Activated CD4-positive, alpha-beta T cell treated with anti-CD3 and anti-CD28 coated beads, Interleukin-2, Interleukin-4, amounts not matched to agents 100 ng/mL and 50 ng/mL, durations not matched to agents 16 hours and 8 hours (primary cell): ENCODE measurements around the gene LPXN.

Experiments used
- DNase-seq: peaks from one replicate; pipeline ENCODE4 v3.0.0-alpha.2; 2020; ENCODE audit warnings: low spot score

The LPXN gene

GRCh38 chr11:58524232-58525036 lies 51.2 kb downstream of the LPXN start:
- DNase-seq, result peak; percentile 68

- DNase-seq, result peak; percentile 13
These were observed 61.8 kb downstream of the LPXN start for GRCh38 chr11:58513747-58514367.

- DNase-seq, result no peak
These were observed 64.0 kb downstream of the LPXN start for GRCh38 chr11:58511636-58512035.

GRCh38 chr11:58509748-58510147 lies 65.9 kb downstream of the LPXN start:
- no peak for DNase-seq

GRCh38 chr11:58508814-58509213 lies 66.8 kb downstream of the LPXN start:
- no peak for DNase-seq

- DNase-seq, result no peak
These were observed 67.7 kb downstream of the LPXN start, which contains the start of gene OR5B21 for GRCh38 chr11:58508005-58508404. Gene OR5B21, minus strand, starts transcription at chr11:58508105. Its CDS starts 0 bp downstream, at chr11:58508105.

- DNase-seq, result no peak
These were observed 68.3 kb downstream of the LPXN start for GRCh38 chr11:58507355-58507754.

- DNase-seq, result no peak
These were observed 68.7 kb downstream of the LPXN start for GRCh38 chr11:58506935-58507334.

- DNase-seq, result peak; percentile 2
These were observed 69.8 kb downstream of the LPXN start for GRCh38 chr11:58505849-58506248.

GRCh38 chr11:58504232-58504631 lies 71.4 kb downstream of the LPXN start:
- no peak for DNase-seq

- DNase-seq, result no peak
These were observed 72.2 kb downstream of the LPXN start for GRCh38 chr11:58503361-58503856.

GRCh38 chr11:58502004-58502403 lies 73.7 kb downstream of the LPXN start:
- DNase-seq, result no peak

GRCh38 chr11:58498464-58498863 lies 77.2 kb downstream of the LPXN start:
- DNase-seq, result no peak

GRCh38 chr11:58497951-58498350 lies 77.7 kb downstream of the LPXN start:
- DNase-seq, result no peak

GRCh38 chr11:58495906-58496305 lies 79.8 kb downstream of the LPXN start:
- no peak for DNase-seq

- no peak for DNase-seq
These were observed 81.6 kb downstream of the LPXN start for GRCh38 chr11:58494101-58494500.

GRCh38 chr11:58493676-58494075 lies 82.0 kb downstream of the LPXN start:
- no peak for DNase-seq

GRCh38 chr11:58490827-58491226 lies 84.8 kb downstream of the LPXN start:
- DNase-seq, result no peak

GRCh38 chr11:58487170-58487569 lies 88.5 kb downstream of the LPXN start:
- no peak for DNase-seq

GRCh38 chr11:58485961-58486360 lies 89.7 kb downstream of the LPXN start:
- no peak for DNase-seq
